HG02870 (cell line): ENCODE results near the gene ACAP1.

Experiments
- ATAC-seq: cut with Tn5 transposase; IDR thresholded peaks from one replicate; pipeline ENCODE4 v1.9.1; 2021; ENCODE audit warnings: mild to moderate bottlenecking, moderate library complexity; ENCODE audit not compliant: unreplicated experiment

Gene ACAP1

GRCh38 chr17:7336240-7337175, at the start of gene ACAP1:
Gene ACAP1 (plus strand): TSS chr17:7336529. CDS start chr17:7336735, 206 bp downstream.
- no peak for ATAC-seq

- ATAC-seq: no peak
Observed at GRCh38 chr17:7289256-7290032, 46.9 kb upstream of the ACAP1 start.

DNA sequence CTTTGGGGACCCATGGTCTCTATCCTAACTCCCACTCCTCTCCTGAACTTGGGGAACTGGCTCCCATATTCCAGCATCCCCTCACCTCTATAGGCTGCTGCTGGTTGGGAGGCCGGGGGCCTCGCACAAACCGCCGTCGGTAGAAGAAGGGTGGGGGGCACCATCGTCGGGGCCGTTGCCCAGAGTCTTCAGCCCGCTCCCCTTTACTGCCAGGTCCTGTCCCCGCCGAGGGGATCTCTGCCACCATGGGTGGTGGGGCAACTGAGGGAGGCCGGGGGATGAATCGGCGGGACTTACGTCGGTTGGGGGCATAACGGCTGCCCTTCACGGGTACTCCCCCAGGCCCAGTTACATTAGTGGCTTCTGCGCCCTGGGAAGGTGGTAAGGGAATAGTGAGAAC, 46.2 kb upstream of the ACAP1 start:
- ATAC-seq: no peak

DNA sequence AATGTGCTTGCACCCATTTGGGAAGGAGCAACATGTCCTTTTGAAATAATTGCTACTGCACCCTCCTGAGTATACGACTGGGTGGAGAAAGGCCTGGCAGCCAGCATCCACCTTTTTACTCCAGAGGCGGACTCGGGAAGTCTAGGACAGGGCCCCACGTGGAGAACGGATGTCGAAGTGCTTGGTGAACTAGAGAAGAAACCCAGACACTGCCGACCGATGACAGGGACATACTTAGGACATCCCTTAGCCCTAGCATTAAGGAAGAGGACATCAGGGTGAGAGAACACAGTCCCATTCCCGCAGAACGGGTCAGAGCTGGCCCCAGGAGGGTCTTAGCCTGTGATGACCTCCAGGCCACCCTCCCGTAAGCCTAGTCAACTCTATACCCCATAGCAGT, 45.6 kb upstream of the ACAP1 start:
- ATAC-seq: no peak

DNA sequence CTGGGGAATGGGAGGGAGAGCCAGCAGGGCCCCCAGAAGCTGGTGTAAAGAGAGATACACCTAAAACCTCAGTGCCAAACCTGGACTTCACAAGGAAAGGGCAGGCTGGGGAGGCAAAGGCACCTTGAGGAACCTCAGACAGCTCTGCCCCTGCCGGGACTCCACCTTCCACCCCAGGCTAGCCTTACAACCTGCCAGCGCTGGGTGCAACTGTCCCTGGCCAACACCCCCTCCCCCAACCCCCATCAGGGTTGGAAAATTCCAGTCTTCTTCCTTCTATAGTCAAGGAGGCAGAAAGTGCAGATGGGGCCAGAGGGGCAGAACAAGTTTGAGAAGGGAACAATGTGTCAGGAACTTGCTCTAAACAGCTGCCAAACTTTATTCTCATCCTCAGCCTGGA, 44.1 kb upstream of the ACAP1 start:
- no peak for ATAC-seq

DNA sequence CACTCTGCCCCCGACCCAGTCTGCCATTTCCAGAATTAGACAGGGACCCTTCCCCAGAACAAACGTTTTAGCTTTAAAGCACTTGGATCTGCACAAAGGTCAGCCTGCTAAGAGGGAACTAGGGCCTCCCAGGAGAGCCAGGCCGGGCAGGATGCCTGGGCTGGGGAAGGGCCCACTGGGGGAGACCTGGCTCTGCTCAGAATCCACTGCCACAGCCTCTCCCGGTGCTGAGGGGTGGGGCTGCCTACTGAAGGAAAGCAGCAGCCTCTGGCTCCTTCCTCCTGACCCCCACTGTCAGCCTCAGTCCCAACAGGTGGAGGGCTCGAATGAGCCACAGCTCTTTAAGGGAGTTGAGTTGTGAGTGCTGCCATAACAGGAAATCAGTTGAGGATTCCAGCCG, 43.6 kb upstream of the ACAP1 start:
- no peak for ATAC-seq

GRCh38 chr17:7293159-7293558, 43.2 kb upstream of the ACAP1 start:
- no peak for ATAC-seq

- ATAC-seq: no peak
Observed at GRCh38 chr17:7293816-7294613, 42.3 kb upstream of the ACAP1 start.

DNA sequence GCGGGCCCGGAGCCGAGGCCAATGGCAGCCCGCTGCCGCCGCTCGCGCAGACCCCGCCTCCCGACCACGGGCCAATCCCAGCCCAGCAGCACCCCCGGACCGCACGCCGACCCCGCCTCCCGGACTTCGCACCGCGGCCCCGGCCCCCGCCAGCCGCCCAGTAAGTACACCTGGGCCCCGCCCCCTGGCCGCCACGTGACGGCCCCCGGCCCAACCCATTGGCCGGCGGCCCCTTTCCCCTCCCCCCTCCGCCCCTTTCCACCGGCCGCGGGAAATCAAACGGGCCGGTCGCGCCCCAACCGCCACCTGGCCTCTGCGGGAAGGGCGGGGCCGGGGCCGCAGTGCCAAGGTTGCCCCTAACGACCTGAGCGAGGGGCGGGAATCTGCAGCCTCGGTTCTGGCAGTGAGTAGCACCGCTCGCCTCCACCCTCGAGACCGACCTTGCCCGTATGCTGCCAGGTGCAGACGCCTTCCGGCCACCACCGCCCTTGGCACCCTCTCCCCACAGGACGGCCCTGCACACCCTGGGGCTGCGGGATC, 41.6 kb upstream of the ACAP1 start, which contains the start of gene YBX2:
TSS of gene YBX2 (minus strand) at position 26 of the 540 bp plus-strand sequence. CDS start 139 bp downstream, outside the sequence.
- no peak for ATAC-seq

GRCh38 chr17:7295230-7296180, 40.8 kb upstream of the ACAP1 start:
- no peak for ATAC-seq

DNA sequence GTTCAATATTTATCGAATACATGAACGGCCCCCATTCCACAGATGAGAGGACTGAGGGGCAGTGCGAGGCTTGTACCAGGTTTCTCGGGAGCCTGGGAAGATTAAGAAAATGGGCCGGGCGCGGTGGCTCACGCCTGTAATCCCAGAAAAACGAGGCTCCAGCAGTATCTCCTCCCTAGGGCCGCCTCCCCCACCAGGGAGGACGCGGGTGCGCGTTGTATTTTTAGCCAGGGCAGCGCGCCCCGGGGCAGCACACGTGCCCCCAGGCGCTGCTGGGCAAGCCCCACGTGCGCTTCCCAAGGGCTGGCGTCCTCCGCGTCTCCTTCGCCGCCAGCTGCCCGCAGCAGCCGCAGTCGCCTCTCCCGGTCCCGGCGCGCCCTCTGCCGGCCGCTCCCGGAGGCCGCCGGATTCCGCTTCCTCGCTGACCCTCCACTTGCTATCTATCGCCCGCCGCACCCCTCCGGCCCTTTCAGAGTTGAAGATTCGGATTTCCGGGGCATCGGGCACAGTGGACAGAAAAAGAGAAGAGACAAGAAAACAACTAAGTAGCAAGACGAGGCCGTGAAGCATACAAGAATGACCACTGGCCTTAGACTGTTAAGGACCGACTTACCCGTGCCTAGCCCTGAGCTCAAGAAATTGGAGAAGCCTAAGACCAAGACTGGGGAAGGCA, 40.0 kb upstream of the ACAP1 start:
- no peak for ATAC-seq

- no peak for ATAC-seq
Observed at GRCh38 chr17:7304179-7304578, 32.1 kb upstream of the ACAP1 start.

DNA sequence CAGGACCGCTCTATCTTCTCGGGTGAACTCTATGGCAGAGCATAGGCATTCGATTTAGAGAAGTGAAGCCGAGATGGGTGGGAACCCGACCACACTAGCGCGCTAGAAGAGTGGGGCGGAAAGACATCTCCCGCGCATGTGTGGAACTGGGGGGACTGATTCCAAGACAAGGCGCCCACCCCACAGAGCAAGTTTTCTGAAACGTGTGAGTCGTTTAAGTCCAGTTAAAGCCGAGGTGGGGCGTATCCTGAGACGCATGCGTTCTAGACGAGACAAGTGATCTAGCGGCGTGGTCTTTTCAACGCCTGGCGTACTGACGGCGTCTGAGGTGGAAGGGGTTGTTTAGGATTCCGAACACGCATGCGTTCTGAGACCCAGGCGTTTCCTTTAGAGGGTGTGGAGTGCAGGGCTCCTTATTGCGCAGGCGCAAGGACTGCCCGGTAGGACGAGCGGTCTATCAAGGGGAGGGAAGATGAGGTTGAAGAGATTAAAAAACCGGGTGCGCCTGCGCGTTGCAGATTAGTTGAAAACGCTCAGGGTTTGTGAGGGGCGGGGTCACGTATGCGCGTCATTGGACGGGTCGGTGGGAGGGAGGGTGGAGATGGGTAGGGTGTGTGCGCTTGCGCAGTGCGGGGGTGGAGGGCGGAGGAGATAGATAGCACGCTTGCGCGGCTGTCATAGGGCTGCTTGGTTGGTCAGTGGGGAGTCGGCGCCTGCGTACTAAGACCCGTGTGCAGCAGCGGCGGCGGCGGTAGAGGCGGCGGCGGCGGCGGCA, 29.2 kb upstream of the ACAP1 start, which contains the start of gene EIF5A:
TSS of gene EIF5A (plus strand) at position 718 of the 775 bp plus-strand sequence. CDS start 2,008 bp downstream, outside the sequence.
- ATAC-seq: peak; percentile 68

DNA sequence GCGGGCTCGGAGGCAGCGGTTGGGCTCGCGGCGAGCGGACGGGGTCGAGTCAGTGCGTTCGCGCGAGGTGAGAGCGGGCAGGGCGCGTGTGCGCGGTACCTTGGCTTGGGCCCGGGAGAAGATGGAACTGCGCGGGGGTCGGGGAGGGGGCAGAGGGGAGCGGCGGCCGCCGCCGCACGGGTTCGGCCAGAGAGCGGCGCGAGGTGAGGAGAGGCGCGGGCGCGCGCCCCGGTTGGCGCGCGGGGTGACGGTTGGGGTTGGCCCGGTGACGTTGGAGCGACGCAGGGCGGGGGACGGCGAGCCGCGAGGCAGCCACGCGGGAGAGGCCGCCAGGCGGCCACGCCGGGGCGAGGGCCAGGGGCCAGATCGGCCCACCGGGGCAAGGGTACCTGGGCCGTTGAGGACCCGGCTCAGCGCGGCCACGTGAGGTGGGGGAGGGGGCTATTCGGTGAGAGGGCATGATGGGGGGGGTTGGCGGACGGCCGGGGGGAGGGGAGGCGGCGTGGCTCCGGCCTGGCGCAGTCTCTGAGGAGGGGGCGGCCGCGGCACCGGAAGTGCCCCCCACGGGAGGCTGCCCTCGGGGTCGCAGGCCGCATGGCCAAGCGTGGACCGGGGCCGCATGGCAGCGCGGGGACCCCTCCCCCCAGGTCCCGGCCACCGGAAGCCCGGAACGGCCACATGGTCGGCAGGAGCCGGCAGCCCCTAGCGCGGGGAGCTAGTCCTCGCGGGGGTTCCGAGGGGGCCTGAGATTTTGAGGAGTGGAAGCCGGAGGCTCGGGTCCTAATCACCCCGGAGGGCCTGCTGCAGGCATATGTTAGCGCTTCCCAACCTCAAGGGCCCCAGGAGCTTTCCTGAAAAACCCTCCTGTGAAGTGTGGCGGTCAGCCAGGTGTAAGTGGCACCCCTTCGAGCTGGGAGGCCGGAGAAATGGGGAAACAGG, 28.4 kb upstream of the ACAP1 start:
- ATAC-seq: no peak

DNA sequence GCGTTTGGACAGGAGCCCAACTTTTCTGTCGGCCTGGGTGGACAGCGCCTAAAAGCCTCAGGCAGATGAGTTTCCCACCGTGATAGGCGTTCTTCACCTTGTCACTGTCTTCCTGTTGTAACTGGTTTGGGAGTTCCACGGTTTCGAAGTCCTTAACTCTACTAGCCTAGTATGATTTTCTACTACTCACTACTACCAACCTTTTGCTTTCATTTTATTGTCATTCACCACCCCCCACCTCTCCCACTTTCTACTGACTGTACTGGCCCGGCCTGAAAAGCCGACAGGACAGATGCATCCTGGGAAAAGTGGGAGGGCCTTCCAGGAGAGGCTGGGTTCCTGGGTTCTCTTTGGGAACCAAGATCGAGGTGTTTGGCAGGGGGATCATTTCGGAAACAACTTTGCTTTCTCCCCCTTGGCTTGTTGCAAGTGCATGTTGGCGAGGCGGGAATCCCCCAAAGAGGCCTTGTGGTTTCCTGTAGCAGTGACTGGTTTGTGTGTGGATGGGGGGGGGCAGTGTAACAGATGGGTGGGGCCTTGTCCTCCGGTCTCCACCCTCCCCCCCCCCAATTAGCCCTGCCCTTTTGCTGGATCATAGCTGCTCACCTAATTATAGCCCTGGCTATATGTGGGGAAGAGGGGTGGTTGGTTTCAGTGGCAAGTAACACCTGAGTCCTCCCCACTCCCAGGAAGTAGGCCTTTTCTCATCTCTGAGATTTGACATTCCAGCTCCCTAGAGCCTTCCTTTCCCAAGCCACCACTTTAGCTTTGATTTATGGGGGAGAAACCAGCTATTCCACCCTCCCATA, 27.5 kb upstream of the ACAP1 start:
- no peak for ATAC-seq

GRCh38 chr17:7309628-7310027, 26.7 kb upstream of the ACAP1 start:
- no peak for ATAC-seq
